WERI-Rb-1 (cell line): Measurements from ENCODE around the gene PPP1R3D.

Experiments used
- DNase-seq: peaks from one replicate; pipeline ENCODE4 v3.0.0-alpha.2; 2020
- H3K27ac ChIP-seq: fragments of 250-450 bp; sonication (Bioruptor Pico); 2 replicates; pipeline ENCODE4 v1.5.1; 2020; ENCODE audit warnings: mild to moderate bottlenecking, moderate library complexity
- H3K27me3 ChIP-seq: fragments of 250-450 bp; sonication (Bioruptor Pico); 2 replicates; pipeline ENCODE4 v1.5.1; 2021; ENCODE audit warnings: mild to moderate bottlenecking, low read depth, moderate library complexity; ENCODE audit not compliant: insufficient read depth, severe bottlenecking
- H3K36me3 ChIP-seq: fragments of 250-450 bp; sonication (Bioruptor Pico); 2 replicates; pipeline ENCODE4 v1.5.1; 2020; ENCODE audit warnings: mild to moderate bottlenecking, moderate library complexity
- H3K4me3 ChIP-seq: 2 replicates; pipeline ENCODE4 v1.5.1; 2011; ENCODE audit warnings: low read depth, mild to moderate bottlenecking, control low read depth, low read length
- H3K9me3 ChIP-seq: fragments of 250-450 bp; sonication (Bioruptor Pico); 2 replicates; pipeline ENCODE4 v1.5.1; 2021; ENCODE audit warnings: mild to moderate bottlenecking, moderate library complexity; ENCODE audit not compliant: severe bottlenecking
- CTCF ChIP-seq: IDR thresholded peaks from 2 replicates; pipeline ENCODE4 v1.5.1; 2011; ENCODE audit warnings: low read depth, mild to moderate bottlenecking, control low read depth, inconsistent platforms, low read length

Gene PPP1R3D

GRCh38 chr20:59888050-59888449, 52.1 kb downstream of the PPP1R3D start:
- TF ChIP-seq CTCF, result no peak
- H3K4me3 ChIP-seq, result no peak overlapping the region
- H3K27me3 ChIP-seq, result peaks cover 3% of the 10 kb centered on the region
- DNase-seq, result no peak
- no peak overlapping the region for H3K27ac ChIP-seq
- H3K36me3 ChIP-seq, result no peaks in the 10 kb centered on the region
- no peaks in the 10 kb centered on the region for H3K9me3 ChIP-seq
